Measurements from ENCODE around the gene SLC35A4. TPM values are rescaled to one million over a fixed set of nuclear protein-coding genes. Genes with fewer than 3 reads are reported as not detected.
A peak's percentile ranks its signal among the peaks of the same experiment; 100 is the strongest.

Gene SLC35A4
- total and polyA plus RNA-seq, 10 donors = 23.3 to 64.0 (median 55.8) TPM

GRCh38 chr5:140608722-140609121 is 44.1 kb downstream of the SLC35A4 start:
- peaks cover 0 to 81% (median 41%) of the 10 kb centered on the region in 6 donors for H3K4me1 ChIP-seq
- H3K27me3 ChIP-seq (replicated peaks in 1 of 7) = no peaks in the 10 kb centered on the region
- TF ChIP-seq CTCF (IDR thresholded peaks at IDR 0.05 in 8 of 11, conservative IDR thresholded peaks at IDR 0.05 in 3 of 11) = no peak
- no peak for TF ChIP-seq POLR2A (IDR thresholded peaks at IDR 0.05)
- TF ChIP-seq POLR2AphosphoS5 (IDR thresholded peaks at IDR 0.05) = no peak
- no peaks in the 10 kb centered on the region for H3K36me3 ChIP-seq
- intact Hi-C loops (cut with DNase I; ENCODE audit: low total_unique reads) = no loop called here
- DNase-seq = no peak
- no peaks in the 10 kb centered on the region for H3K9me3 ChIP-seq
- peak overlapping the region in 7 of 8 donors; percentile 31 to 87 (median 73) for H3K27ac ChIP-seq
- peak overlapping the region in 1 of 8 donors; percentile 28 for H3K4me3 ChIP-seq

DNA sequence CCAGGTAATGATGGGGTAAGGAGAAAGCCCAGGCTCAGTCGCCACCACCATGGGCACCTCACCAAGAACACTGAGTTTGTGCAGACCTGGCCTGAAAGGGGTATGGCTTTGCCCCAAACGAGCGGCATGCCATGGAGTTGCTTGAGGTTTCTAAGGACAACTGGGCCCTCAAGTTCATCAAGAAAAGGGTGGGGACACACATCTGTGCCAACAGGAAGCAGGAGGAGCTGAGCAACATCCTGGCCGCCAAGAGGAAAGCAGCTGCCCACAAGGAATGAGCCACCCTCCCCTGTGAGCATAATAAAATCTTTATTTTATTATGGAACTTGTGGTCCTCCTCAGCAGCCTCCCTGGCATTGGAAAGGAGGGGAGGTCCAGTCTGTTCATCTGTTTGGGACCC is 44.5 kb downstream of the SLC35A4 start:
- peaks cover 0 to 82% (median 41%) of the 10 kb centered on the region in 6 donors for H3K4me1 ChIP-seq
- 29 to 40% (median 35%) methylated on average over 4 of the region's 4 CpGs for WGBS, 5 donors
- TF ChIP-seq POLR2A (IDR thresholded peaks at IDR 0.05) (no peak), POLR2AphosphoS5 (IDR thresholded peaks at IDR 0.05) (peak in 2 of 3 donors; percentile 48 to 60)
- peak overlapping the region in 7 of 8 donors; percentile 31 to 87 (median 73) for H3K27ac ChIP-seq
- DNase-seq = no peak
- H3K36me3 ChIP-seq = no peaks in the 10 kb centered on the region
- intact Hi-C loops (cut with DNase I; ENCODE audit: low total_unique reads) = no loop called here
- peak overlapping the region in 1 of 8 donors; percentile 28 for H3K4me3 ChIP-seq
- H3K9me3 ChIP-seq = no peaks in the 10 kb centered on the region
- H3K27me3 ChIP-seq (replicated peaks in 1 of 7) = no peaks in the 10 kb centered on the region

DNA sequence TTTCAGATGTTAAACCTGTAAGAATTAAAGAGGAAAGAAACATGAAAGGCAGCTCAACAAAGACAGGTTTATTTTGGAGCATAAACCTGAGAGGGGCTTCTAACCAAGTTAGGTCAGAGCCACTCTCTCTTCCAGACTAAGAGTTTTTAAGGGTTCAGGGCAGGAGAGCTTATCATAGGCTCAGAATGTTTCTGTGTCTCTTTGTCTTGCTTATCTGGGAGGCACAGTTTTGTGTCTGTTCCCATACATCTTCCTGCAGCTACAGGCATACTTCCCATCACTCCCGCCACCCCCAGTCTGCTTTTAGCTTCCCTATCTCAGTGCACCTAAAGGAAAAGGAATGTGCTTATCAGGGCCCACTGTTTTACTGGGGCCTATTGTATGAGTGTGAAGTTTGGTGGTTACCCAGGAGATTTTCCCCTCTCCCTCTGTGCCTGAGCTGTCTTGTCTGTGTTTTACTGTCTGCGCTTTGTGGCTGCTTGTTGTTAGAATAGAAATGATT is 46.4 kb downstream of the SLC35A4 start:
- Histone ChIP-seq H3K9me3 (no peaks in the 10 kb centered on the region), H3K4me3 (peak overlapping the region in 1 of 8 donors; percentile 51), H3K27me3 (replicated peaks in 1 of 7) (no peaks in the 10 kb centered on the region), H3K36me3 (no peaks in the 10 kb centered on the region), H3K27ac (peak overlapping the region in 7 of 8 donors; percentile 44 to 88 (median 68)), H3K4me1 (peaks cover 0 to 86% (median 41%) of the 10 kb centered on the region in 6 donors)
- TF ChIP-seq POLR2A (IDR thresholded peaks at IDR 0.05) (no peak), POLR2AphosphoS5 (IDR thresholded peaks at IDR 0.05) (no peak), CTCF (IDR thresholded peaks at IDR 0.05 in 8 of 11, conservative IDR thresholded peaks at IDR 0.05 in 3 of 11) (no peak)
- 43 to 67% (median 63%) methylated on average over 2 of the region's 2 CpGs for WGBS, 5 donors
- DNase-seq = no peak
- intact Hi-C loops (cut with DNase I; ENCODE audit: low total_unique reads) = no loop called here

Small RNA genes within 50 kb of the gene (microRNA-seq; reads per million reads assigned to microRNA genes)
- 0 reads per million in 3 donors for gene MIR6831

Small RNA genes within 50 kb of the gene (small RNA-seq; reads per million reads assigned to genes)
- gene RF00279 (0 to 0.29 (median 0.14) reads per million in 4 donors), gene RF00443 (0 reads per million in 4 donors)

Other genes with a start within 250 kb of the SLC35A4 start
- gene HBEGF, start 218.2 kb upstream of the SLC35A4 start, total RNA-seq = 10 to 100 TPM in 2 of 7 donors, 1 to 10 TPM in 5; 4.2 to 16.2 (median 8.9) TPM
- 1 to 10 TPM; 1.2 to 2.7 (median 1.7) TPM for gene HBEGF, start 218.2 kb upstream of the SLC35A4 start, polyA plus RNA-seq
- under 1 TPM in 4 of 7 donors, not detected in 3; 0.10 to 0.54 (median 0.16) TPM for gene SLC4A9, start 204.6 kb upstream of the SLC35A4 start, total RNA-seq
- gene SLC4A9, start 204.6 kb upstream of the SLC35A4 start, polyA plus RNA-seq = under 1 TPM; 0.03 to 0.05 (median 0.04) TPM
- gene ANKHD1, start 163.0 kb upstream of the SLC35A4 start, total RNA-seq = 100 to 1,000 TPM; 154 to 235 (median 167) TPM
- 10 to 100 TPM; 30.5 to 52.3 (median 42.3) TPM for gene ANKHD1, start 163.0 kb upstream of the SLC35A4 start, polyA plus RNA-seq
- 10 to 100 TPM; 11.5 to 24.5 (median 16.2) TPM for gene EIF4EBP3, start 17.2 kb upstream of the SLC35A4 start, total RNA-seq
- 10 to 100 TPM; 60.9 to 75.6 (median 61.6) TPM for gene EIF4EBP3, start 17.2 kb upstream of the SLC35A4 start, polyA plus RNA-seq
- 10 to 100 TPM; 22.9 to 33.5 (median 25.4) TPM for gene SRA1, start 7.4 kb upstream of the SLC35A4 start, total RNA-seq
- 10 to 100 TPM; 32.6 to 42.1 (median 36.6) TPM for gene SRA1, start 7.4 kb upstream of the SLC35A4 start, polyA plus RNA-seq
- 10 to 100 TPM; 31.9 to 57.8 (median 42.2) TPM for gene APBB3, start 230 bp upstream of the SLC35A4 start, total RNA-seq
- 10 to 100 TPM; 26.0 to 43.4 (median 41.0) TPM for gene APBB3, start 230 bp upstream of the SLC35A4 start, polyA plus RNA-seq
- gene CD14, start 68.3 kb downstream of the SLC35A4 start, total RNA-seq = 100 to 1,000 TPM in 4 of 7 donors, 10 to 100 TPM in 3; 80.2 to 209 (median 101) TPM
- 10 to 100 TPM; 40.2 to 60.9 (median 48.9) TPM for gene CD14, start 68.3 kb downstream of the SLC35A4 start, polyA plus RNA-seq
- gene TMCO6, start 74.6 kb downstream of the SLC35A4 start, total RNA-seq = 10 to 100 TPM; 18.3 to 55.2 (median 24.5) TPM
- 10 to 100 TPM; 12.0 to 21.0 (median 18.2) TPM for gene TMCO6, start 74.6 kb downstream of the SLC35A4 start, polyA plus RNA-seq
- 10 to 100 TPM; 35.1 to 61.4 (median 46.9) TPM for gene NDUFA2, start 82.8 kb downstream of the SLC35A4 start, total RNA-seq
- 100 to 1,000 TPM; 211 to 237 (median 216) TPM for gene NDUFA2, start 82.8 kb downstream of the SLC35A4 start, polyA plus RNA-seq
- gene IK, start 83.0 kb downstream of the SLC35A4 start, total RNA-seq = 100 to 1,000 TPM in 2 of 7 donors, 10 to 100 TPM in 5; 77.2 to 139 (median 90.4) TPM
- 10 to 100 TPM; 61.1 to 68.0 (median 64.4) TPM for gene IK, start 83.0 kb downstream of the SLC35A4 start, polyA plus RNA-seq
- 10 to 100 TPM; 23.0 to 30.8 (median 25.7) TPM for gene WDR55, start 100.1 kb downstream of the SLC35A4 start, total RNA-seq
- gene WDR55, start 100.1 kb downstream of the SLC35A4 start, polyA plus RNA-seq = 10 to 100 TPM; 14.2 to 25.6 (median 21.6) TPM
- 1 to 10 TPM; 1.2 to 2.8 (median 1.8) TPM for gene DND1, start 108.7 kb downstream of the SLC35A4 start, total RNA-seq
- 1 to 10 TPM; 2.2 to 4.7 (median 3.8) TPM for gene DND1, start 108.7 kb downstream of the SLC35A4 start, polyA plus RNA-seq
- gene HARS1, start 126.5 kb downstream of the SLC35A4 start, total RNA-seq = 10 to 100 TPM; 41.9 to 53.9 (median 47.6) TPM
- 10 to 100 TPM; 38.4 to 46.3 (median 45.5) TPM for gene HARS1, start 126.5 kb downstream of the SLC35A4 start, polyA plus RNA-seq
- 10 to 100 TPM; 30.2 to 40.8 (median 37.2) TPM for gene HARS2, start 126.6 kb downstream of the SLC35A4 start, total RNA-seq
- gene HARS2, start 126.6 kb downstream of the SLC35A4 start, polyA plus RNA-seq = 10 to 100 TPM; 16.5 to 26.1 (median 24.1) TPM
- gene ZMAT2, start 135.6 kb downstream of the SLC35A4 start, total RNA-seq = 10 to 100 TPM; 34.4 to 52.3 (median 43.1) TPM
- 10 to 100 TPM; 44.1 to 80.3 (median 57.8) TPM for gene ZMAT2, start 135.6 kb downstream of the SLC35A4 start, polyA plus RNA-seq
- not detected for gene PCDHA1, start 221.3 kb downstream of the SLC35A4 start, total RNA-seq
- under 1 TPM in 1 of 3 donors, not detected in 2; 0.05 TPM for gene PCDHA1, start 221.3 kb downstream of the SLC35A4 start, polyA plus RNA-seq
- under 1 TPM in 1 of 7 donors, not detected in 6; 0.09 TPM for gene PCDHA2, start 230.0 kb downstream of the SLC35A4 start, total RNA-seq
- under 1 TPM in 1 of 3 donors, not detected in 2; 0.03 TPM for gene PCDHA2, start 230.0 kb downstream of the SLC35A4 start, polyA plus RNA-seq
- gene PCDHA3, start 236.2 kb downstream of the SLC35A4 start, total RNA-seq = 1 to 10 TPM in 1 of 7 donors, under 1 TPM in 5, not detected in 1; 0.07 to 2.3 (median 0.61) TPM
- gene PCDHA3, start 236.2 kb downstream of the SLC35A4 start, polyA plus RNA-seq = under 1 TPM in 2 of 3 donors, not detected in 1; 0.03 to 0.08 TPM
- gene PCDHA4, start 242.2 kb downstream of the SLC35A4 start, total RNA-seq = 1 to 10 TPM in 1 of 7 donors, under 1 TPM in 6; 0.13 to 1.2 (median 0.51) TPM
- under 1 TPM in 1 of 3 donors, not detected in 2; 0.23 TPM for gene PCDHA4, start 242.2 kb downstream of the SLC35A4 start, polyA plus RNA-seq